ENCODE data around the gene NAP1L5. TPM values are rescaled to one million over a fixed set of nuclear protein-coding genes. Genes with fewer than 3 reads are reported as not detected.

NAP1L5 gene
- total and polyA plus RNA-seq, 11 donors: 2.7 to 7.9 (median 4.5) TPM

GRCh38 chr4:88745581-88746163, 48.0 kb upstream of the NAP1L5 start:
- peaks cover 0 to 95% (median 69%) of the 10 kb centered on the region in 9 donors for H3K36me3 ChIP-seq
- H3K9me3 ChIP-seq: no peaks in the 10 kb centered on the region
- no peak overlapping the region for H3K4me3 ChIP-seq
- 80 to 90% (median 85%) methylated on average over 1 of the region's 1 CpG for WGBS, 4 donors
- ATAC-seq: peak in 3 of 4 donors; percentile 34 to 48 (median 36)
- H3K4me1 ChIP-seq: peaks cover 0 to 28% (median 7%) of the 10 kb centered on the region in 12 donors
- peak overlapping the region in 8 of 12 donors; percentile 11 to 62 (median 29) for H3K27ac ChIP-seq
- no peak for DNase-seq
- intact Hi-C loops (cut with DNase I): no loop called here
- TF ChIP-seq CTCF (IDR thresholded peaks at IDR 0.05): no peak
- H3K27me3 ChIP-seq: no peaks in the 10 kb centered on the region

DNA sequence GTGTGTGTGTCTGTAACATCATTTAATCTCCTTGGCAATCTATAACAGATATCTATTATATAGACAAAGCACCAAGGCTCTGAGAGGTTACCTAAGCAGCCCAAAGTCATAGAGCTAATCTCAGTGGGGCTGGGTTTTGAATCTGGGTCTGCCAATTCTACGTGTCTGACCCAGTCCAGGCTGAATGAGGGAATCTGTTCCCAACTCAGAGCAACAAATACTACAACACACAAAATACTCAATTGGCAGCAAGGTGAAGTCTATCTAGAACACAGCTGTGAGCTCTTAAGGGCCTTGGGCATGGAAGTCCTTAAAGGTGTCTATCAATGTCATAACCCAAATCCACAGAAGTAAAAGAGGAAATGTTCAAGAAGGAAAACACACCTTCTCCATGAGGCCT, 47.5 kb upstream of the NAP1L5 start:
- peaks cover 0 to 95% (median 64%) of the 10 kb centered on the region in 9 donors for H3K36me3 ChIP-seq
- H3K27me3 ChIP-seq: no peaks in the 10 kb centered on the region
- WGBS, 4 donors: 38 to 63% (median 49%) methylated on average over 1 of the region's 1 CpG
- intact Hi-C loops (cut with DNase I): no loop called here
- H3K4me1 ChIP-seq: peaks cover 0 to 29% (median 7%) of the 10 kb centered on the region in 12 donors
- ATAC-seq: peak; percentile 25 to 42 (median 30)
- DNase-seq: no peak
- TF ChIP-seq POLR2A (IDR thresholded peaks at IDR 0.05): no peak
- no peak for TF ChIP-seq CTCF (IDR thresholded peaks at IDR 0.05)
- no peak overlapping the region for H3K4me3 ChIP-seq
- H3K27ac ChIP-seq: peak overlapping the region in 8 of 12 donors; percentile 11 to 58 (median 25)
- no peaks in the 10 kb centered on the region for H3K9me3 ChIP-seq

GRCh38 chr4:88744609-88745008, 47.0 kb upstream of the NAP1L5 start:
- Histone ChIP-seq H3K9me3 (no peaks in the 10 kb centered on the region), H3K27ac (no peak overlapping the region), H3K36me3 (peaks cover 0 to 91% (median 60%) of the 10 kb centered on the region in 9 donors), H3K27me3 (no peaks in the 10 kb centered on the region), H3K4me3 (no peak overlapping the region), H3K4me1 (peaks cover 0 to 29% (median 7%) of the 10 kb centered on the region in 12 donors)
- DNase-seq (no peak), ATAC-seq (peak in 1 of 4 donors; percentile 9)
- TF ChIP-seq POLR2A (IDR thresholded peaks at IDR 0.05): no peak
- no peak for TF ChIP-seq CTCF (IDR thresholded peaks at IDR 0.05)
- 76 to 89% (median 87%) methylated on average over 3 of the region's 3 CpGs for WGBS, 4 donors
- intact Hi-C loops (cut with DNase I): no loop called here

- Histone ChIP-seq H3K27ac (no peak overlapping the region), H3K36me3 (peaks cover 0 to 87% (median 60%) of the 10 kb centered on the region in 9 donors), H3K27me3 (no peaks in the 10 kb centered on the region), H3K9me3 (no peaks in the 10 kb centered on the region), H3K4me3 (no peak overlapping the region), H3K4me1 (peaks cover 0 to 29% (median 7%) of the 10 kb centered on the region in 12 donors)
- WGBS, 4 donors: 91 to 96% (median 94%) methylated on average over 3 of the region's 3 CpGs
- ATAC-seq: no peak
- intact Hi-C loops (cut with DNase I): no loop called here
- no peak for DNase-seq
- no peak for TF ChIP-seq POLR2A (IDR thresholded peaks at IDR 0.05)
- no peak for TF ChIP-seq CTCF (IDR thresholded peaks at IDR 0.05)
Observed at GRCh38 chr4:88743696-88744095, 46.1 kb upstream of the NAP1L5 start.
